ENCODE data around the gene GZMB.

Gene GZMB, protein sequence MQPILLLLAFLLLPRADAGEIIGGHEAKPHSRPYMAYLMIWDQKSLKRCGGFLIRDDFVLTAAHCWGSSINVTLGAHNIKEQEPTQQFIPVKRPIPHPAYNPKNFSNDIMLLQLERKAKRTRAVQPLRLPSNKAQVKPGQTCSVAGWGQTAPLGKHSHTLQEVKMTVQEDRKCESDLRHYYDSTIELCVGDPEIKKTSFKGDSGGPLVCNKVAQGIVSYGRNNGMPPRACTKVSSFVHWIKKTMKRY

DNA sequence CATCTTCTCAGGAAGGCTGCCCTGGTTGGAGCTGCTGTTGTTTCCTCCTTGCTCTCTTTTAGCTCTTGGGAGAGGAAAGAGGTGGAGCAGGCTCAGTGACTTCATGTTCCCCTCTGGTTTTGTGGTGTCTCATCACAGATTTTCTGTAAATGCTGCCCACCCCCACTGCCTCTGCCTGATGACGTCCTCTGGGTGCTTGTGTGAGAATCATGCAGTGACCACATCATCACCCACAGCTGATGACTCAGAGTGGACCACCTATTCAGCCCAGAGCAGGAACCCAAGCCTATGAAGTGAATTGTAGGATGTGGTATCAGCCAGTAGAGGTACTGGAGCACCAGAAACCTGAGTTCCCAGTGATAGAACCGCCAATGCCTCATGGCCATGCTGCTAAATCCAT lies at the start of gene GZMB:
Gene GZMB (minus strand): TSS at position 33 of the 400 bp plus-strand sequence. CDS start 30 bp downstream, at position 3.
- TF ChIP-seq, protein P1, sequence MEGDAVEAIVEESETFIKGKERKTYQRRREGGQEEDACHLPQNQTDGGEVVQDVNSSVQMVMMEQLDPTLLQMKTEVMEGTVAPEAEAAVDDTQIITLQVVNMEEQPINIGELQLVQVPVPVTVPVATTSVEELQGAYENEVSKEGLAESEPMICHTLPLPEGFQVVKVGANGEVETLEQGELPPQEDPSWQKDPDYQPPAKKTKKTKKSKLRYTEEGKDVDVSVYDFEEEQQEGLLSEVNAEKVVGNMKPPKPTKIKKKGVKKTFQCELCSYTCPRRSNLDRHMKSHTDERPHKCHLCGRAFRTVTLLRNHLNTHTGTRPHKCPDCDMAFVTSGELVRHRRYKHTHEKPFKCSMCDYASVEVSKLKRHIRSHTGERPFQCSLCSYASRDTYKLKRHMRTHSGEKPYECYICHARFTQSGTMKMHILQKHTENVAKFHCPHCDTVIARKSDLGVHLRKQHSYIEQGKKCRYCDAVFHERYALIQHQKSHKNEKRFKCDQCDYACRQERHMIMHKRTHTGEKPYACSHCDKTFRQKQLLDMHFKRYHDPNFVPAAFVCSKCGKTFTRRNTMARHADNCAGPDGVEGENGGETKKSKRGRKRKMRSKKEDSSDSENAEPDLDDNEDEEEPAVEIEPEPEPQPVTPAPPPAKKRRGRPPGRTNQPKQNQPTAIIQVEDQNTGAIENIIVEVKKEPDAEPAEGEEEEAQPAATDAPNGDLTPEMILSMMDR (IDR thresholded peaks at IDR 0.05; ENCODE audit: low read depth, low read length), result no peak

DNA sequence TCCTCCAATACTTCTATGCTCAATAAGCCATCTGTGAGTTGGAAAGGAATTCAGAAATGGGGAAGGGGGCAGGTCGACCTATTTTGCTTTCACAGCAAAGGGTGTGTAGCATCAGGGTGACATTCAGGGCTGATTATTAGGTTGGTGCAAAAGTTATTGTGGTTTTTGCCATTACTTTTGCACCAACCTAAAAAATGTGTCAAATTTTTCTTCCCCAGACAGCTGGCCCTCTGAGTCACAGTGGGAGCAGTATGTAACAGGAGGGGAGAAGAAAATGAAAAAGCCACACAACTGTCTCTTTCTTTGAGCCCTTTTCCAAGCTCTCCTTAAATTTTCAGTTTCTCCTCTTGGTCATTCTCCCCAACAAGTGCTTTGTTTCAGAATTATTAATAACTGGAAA lies 47.1 kb upstream of the GZMB start:
- Histone ChIP-seq H3K9me3 (ENCODE audit: severe bottlenecking) (no peaks in the 10 kb centered on the region), H3K27ac (no peak overlapping the region), H3K27me3 (ENCODE audit: insufficient read depth, low read depth, severe bottlenecking) (peaks cover 82% of the 10 kb centered on the region), H3K4me3 (ENCODE audit: low read depth, low read length) (no peak overlapping the region), H3K36me3 (no peaks in the 10 kb centered on the region)
- TF ChIP-seq, protein P1 (IDR thresholded peaks at IDR 0.05; ENCODE audit: low read depth, low read length), result no peak
- no peak for DNase-seq

More for the DNA sequence above, at the start of gene GZMB:
- no peak within 1 kb of the TSS for H3K4me3 ChIP-seq (ENCODE audit: low read depth, low read length)
- H3K9me3 ChIP-seq (ENCODE audit: severe bottlenecking), result no peaks in the 10 kb centered on the region
- no peak for DNase-seq
- no peaks in the 10 kb centered on the region for H3K36me3 ChIP-seq
- peaks cover 34% of the 10 kb centered on the region for H3K27me3 ChIP-seq (ENCODE audit: insufficient read depth, low read depth, severe bottlenecking)
- no peak within 1 kb of the TSS for H3K27ac ChIP-seq

DNA sequence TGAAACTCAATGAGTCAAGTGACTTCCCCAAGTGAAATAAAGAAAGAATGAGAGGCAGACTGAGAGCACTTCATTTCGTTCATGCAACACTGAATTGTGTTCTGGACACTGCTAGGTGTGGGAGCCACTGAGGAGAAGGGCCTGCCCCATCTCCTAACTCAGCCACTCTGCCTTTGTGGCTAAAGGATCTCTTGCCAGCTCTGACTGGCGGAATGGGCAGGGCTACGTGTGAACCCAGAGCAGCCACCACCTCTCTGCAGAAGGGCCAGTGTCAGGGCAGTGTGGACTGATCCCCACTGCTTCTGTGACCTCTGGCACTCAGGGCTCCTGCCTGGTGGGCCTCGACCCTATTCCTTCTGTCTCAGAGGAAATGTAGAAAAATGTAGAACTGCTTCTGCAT lies 46.5 kb upstream of the GZMB start:
- Histone ChIP-seq H3K27me3 (ENCODE audit: insufficient read depth, low read depth, severe bottlenecking) (peaks cover 81% of the 10 kb centered on the region), H3K9me3 (ENCODE audit: severe bottlenecking) (no peaks in the 10 kb centered on the region), H3K27ac (no peak overlapping the region), H3K4me3 (ENCODE audit: low read depth, low read length) (no peak overlapping the region), H3K36me3 (no peaks in the 10 kb centered on the region)
- no peak for DNase-seq
- TF ChIP-seq, protein P1 (IDR thresholded peaks at IDR 0.05; ENCODE audit: low read depth, low read length), result no peak

DNA sequence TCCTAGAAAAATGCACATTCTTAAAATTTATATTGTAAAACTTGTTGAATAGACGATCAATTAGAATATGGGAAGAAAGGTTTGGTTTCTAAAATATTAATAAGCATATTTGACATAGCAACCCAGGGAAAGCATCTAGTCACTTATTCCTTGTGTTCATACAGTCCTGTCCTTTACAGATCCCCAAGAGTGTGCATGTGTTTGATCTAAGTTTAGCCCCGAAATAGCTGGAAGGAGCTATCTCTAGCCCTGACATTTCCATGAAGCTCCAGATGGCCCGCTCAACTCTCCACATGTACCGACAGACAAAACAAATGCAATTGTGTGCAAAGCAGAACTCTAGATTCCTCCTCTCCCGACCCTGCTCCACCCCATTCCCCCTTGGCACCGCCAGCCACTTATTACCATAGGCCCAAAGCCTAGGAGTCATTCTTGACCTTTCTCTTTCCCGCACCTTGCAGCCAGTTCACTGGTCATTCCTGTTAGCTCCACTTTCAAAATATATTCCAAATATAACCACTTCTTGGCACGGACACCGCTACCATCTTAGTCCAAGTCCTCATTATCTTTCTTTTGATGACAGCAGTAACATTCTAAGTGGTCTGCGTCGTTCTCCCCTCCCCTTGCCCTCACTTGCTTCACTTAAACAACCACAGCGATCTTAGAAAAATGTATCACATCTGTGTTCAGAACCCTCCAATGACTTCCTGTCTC lies 45.4 kb upstream of the GZMB start:
- no peak overlapping the region for H3K27ac ChIP-seq
- DNase-seq, result no peak
- no peak overlapping the region for H3K4me3 ChIP-seq (ENCODE audit: low read depth, low read length)
- TF ChIP-seq, protein P1 (IDR thresholded peaks at IDR 0.05; ENCODE audit: low read depth, low read length), result no peak
- H3K27me3 ChIP-seq (ENCODE audit: insufficient read depth, low read depth, severe bottlenecking), result peaks cover 77% of the 10 kb centered on the region
- no peaks in the 10 kb centered on the region for H3K36me3 ChIP-seq
- no peaks in the 10 kb centered on the region for H3K9me3 ChIP-seq (ENCODE audit: severe bottlenecking)

DNA sequence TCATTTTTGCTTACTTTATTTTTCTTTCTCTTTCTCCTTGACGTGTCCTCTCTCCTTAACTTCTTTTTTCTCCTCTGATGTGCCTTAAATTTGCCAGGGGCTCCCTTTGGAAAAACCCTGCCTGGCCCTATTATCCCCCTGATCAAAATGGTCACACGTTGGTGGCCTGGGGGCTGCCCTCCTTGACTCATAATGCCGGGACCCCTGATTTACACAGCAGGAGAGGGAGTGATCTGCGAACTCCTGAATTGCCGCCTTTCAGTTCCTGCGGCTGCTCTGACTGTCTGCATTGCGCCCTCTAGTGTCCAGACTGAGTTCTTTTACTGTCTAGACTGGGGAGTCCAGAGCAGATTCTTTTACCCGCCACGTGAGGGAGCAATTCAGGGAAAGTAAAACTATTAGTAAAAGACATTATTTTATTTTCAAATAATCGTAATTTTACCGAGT lies 44.8 kb upstream of the GZMB start:
- TF ChIP-seq, protein P1 (IDR thresholded peaks at IDR 0.05; ENCODE audit: low read depth, low read length), result peak; percentile 79
- Histone ChIP-seq H3K36me3 (no peaks in the 10 kb centered on the region), H3K4me3 (ENCODE audit: low read depth, low read length) (no peak overlapping the region), H3K9me3 (ENCODE audit: severe bottlenecking) (no peaks in the 10 kb centered on the region), H3K27ac (no peak overlapping the region), H3K27me3 (ENCODE audit: insufficient read depth, low read depth, severe bottlenecking) (peaks cover 77% of the 10 kb centered on the region)
- DNase-seq, result peak; percentile 69

Data from WERI-Rb-1 (cell line).